HG03064 (cell line): Measurements from ENCODE around the gene TNFRSF18.
"Not testable (repeated sequence)": the region's sequence is repeated elsewhere in the genome, so short reads cannot be mapped to it uniquely, and the experiment has no call there.

ENCODE experiments used
- ATAC-seq: cut with Tn5 transposase; IDR thresholded peaks from one replicate; pipeline ENCODE4 v1.9.1; 2021; ENCODE audit warnings: low read depth; ENCODE audit not compliant: unreplicated experiment

Gene TNFRSF18

DNA sequence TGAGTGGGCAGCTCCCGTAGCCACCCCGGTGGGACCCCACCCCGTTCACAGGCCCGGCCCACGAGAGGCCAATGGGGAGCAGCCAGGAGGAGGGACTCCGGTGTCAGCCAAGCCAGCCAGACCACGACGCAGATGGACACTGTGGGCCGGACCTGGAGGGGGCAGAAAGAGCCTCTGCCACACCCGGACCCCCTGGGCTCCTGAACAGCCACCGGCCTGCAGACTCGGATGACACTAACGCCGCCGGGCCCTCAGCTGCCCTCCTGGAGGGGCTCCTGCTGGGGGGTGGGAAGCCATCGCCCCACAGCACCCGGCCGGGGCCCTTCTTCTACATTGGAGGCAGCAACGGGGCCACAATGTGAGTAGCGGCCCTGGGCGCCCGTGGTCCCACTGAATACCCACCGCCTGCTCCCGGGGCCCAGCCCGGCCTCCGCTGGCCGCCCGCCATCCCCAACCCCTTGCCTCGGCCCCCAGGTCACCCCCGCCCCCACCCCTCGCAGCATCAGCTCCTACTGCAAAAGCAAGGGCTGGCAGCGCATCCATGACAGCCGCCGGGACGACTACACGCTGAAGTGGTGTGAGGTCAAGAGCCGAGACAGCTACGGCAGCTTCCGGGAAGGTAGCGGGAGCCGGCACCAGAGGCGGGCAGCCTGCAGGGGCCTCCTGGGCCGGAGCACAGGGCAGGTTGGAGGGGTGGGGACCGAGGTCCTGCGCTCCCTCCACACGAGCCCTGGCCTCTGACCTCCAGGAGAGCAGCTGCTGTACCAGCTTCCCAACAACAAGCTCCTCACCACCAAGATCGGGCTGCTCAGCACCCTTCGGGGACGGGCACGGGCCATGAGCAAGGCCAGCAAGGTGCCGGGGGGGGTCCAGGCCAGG lies 26.2 kb downstream of the TNFRSF18 start:
- ATAC-seq: no peak

DNA sequence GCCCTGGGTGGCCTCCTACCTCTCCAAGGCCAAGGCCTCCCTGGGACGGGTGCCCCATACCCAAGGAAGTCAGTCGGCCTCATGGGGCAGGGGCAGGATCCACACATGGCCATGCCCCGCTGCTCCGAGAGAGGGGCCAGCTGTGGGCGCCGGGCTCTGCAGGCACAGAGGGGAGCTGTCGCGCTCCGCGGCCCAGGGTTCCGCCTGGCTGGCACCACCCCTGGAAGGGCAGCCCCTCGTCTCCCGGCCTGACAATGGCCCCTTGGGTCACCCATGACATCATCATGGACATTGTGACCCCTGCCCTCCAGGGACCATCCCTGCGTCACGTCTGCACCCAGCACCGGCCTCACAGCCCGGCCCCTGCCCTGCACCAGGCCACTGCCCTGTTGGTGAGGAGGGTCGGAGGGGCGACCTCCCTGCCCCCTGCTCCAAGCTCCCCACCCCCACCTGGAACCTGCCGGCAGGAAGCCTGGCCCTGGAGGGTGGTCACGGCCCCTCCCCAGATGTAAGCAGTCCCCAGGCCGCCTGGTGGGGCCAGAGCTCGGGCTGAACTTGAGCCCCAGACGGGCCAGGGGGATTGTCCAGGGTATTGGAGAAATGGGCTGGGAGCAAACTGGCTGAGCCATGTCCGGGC lies 26.9 kb downstream of the TNFRSF18 start:
- no peak for ATAC-seq

DNA sequence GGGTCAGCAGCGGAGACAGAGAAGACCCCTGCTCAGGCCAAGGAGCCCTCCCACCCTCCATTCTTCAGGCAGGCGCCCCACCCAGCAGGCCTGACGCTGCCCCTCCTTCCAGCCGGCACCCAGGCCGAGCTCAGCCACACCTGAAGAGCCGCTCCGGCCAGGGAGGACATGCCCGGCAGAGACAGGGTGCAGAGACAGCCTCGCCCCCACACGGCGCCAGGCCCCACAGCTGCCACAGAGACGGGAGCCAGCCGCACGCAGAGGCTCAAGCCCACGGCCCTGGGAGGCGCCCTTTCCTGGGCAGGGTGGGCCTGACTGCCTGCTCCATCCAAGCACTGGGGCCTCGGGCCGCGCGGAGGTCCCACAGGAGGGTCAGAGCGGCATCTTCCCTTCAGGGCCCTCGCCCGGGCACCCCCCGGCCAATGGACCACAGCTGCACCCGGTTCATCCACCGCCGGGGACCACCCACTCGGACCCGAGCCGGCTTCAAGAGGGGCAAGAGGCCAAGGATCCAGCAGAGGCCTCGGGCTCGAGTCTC lies 27.5 kb downstream of the TNFRSF18 start:
- no peak for ATAC-seq

DNA sequence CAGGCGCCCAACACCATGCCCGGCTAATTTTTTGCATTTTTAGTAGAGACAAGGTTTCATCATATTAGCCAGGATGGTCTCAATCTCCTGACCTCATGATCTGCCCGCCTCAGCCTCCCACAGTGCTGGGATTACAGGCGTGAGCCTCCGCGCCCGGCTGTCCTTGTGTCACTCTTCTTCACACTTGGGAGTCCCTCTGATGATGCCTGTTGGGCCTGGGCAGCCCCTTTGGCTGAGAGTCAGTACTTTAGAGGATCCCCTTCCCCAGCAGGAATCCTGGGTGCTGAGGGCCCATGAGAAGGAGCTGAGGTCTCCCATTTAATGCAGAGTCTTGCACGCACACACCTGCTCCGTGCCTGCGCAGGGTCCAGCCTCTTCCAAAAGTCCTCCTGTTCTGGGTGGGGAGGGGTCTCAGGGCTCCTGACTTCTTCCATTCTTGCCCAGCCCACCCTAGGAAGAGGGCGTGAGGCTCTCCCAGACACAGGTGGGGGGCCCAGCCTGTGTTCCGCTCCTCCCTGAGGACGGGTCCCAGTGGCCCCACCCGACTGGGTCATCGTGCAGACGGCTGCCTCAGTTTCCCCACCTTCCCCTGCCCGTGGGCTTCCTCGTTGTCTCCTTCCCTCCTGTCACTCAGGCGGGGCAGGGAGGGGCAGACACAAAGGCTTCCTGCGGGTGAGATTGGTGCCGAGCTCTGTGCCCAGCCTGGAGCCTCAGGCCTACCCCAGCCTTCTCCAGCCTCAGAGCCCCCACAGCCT lies 28.8 kb downstream of the TNFRSF18 start:
- ATAC-seq: no peak

DNA sequence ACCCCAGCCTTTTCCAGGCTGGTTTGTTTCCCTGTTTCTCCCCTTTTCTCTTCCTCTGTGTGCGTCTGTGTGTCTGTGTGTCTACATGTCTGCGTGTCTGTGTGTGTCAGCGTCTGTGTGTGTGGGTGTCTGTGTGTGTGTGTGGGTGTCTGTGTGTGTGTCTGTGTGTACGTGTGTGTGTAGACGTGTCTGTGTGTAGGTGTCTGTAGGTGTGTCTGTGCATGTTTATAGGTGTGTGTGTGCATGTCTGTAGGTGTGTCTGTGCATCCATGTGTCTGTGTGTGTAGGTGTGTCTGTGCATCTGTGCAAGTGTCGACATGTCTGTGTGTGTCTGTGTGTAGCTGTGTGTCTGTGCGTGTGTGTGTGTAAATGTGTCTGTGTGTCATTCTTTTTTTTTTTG lies 29.5 kb downstream of the TNFRSF18 start:
- no peak for ATAC-seq

DNA sequence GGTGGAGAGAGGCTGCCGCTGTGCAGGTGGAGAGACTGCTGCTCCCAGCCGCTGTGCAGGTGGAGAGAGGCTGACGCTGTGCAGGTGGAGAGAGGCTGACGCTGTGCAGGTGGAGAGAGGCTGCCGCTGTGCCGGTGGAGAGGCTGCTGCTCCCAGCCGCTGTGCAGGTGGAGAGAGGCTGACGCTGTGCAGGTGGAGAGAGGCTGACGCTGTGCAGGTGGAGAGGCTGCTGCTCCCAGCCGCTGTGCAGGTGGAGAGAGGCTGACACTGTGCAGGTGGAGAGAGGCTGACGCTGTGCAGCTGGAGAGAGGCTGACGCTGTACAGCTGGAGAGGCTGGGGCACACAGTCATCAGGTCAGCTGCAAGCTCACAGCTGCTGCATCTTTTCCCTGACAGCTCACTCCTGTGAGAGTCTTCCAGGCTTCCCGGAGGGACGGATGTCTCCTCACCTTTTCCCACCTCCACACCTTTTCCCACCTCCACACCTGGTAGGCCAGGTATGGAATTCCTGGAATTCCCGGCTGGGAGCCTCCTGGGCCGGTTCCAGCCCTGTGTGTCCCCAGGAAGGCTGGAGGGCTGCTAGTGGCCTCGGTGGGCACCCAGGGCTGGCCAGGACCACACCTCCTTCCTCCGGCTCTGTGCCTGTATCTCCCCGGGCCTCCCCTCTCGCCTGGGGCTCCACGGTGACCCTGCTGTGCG lies 30.2 kb downstream of the TNFRSF18 start:
- ATAC-seq: not testable (repeated sequence)

DNA sequence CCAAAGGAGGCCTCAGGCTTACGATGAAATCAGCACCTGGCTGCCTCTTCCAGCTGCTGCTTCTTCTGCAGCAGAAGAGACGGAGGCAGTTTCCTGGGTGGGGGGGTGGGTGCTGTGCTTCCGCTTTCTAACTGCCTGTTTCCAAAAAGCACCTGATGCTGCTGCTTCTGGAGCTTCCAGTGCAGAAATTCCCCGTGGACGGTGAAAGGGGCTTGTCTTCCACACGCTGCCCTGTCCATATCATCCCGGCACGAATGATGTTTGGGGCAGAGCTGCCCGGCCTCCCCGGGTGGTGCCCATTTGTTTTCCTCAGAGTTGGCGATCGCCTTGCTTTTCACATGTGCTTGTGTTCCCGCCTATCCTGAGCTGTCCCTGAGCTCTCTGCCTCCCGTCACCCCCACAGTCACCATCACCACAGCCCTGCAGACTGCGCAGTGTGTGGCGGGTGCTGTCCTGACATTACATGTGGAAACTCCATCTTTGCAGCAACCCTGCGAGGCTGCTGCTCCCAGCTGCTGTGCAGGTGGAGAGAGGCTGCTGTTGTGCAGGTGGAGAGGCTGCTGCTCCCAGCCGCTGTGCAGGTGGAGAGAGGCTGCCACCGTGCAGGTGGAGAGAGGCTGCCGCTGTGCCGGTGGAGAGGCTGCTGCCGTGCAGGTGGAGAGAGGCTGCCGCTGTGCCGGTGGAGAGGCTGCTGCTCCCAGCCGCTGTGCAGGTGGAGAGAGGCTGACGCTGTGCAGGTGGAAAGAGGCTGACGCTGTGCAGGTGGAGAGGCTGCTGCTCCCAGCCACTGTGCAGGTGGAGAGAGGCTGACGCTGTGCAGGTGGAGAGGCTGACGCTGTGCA lies 30.9 kb downstream of the TNFRSF18 start:
- ATAC-seq: no peak

DNA sequence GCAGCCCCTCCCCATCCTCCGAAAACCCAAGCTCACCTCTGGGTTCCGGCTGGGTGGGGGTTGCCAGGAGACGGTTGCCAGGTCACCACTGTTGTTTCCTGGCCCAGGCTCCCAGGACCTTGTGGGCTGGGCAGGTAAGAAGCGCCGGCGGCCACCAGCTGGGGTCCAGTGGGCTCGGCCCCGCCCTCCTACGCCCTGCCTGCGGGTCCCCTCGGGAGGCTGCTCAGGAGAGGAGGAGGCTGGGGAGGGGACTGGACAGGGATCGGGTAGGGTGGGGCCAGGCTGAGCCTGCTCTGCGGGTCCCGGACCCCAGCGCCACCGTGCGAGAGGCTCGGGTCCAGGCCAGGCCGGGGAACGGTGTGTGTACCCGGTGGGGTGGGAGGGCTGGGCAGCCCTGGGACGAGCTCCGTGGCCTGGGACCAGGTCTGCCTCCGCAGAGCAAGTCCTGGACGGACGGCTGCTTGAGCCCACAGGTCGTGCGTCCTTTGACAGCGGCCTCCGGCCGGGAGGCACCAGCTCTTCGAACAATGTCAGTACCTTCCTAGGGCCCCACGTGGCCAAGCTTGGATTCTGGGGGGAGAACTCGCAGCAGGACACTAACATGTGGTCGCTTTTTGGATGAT lies 32.5 kb downstream of the TNFRSF18 start, which contains the start of gene TTLL10:
TSS of gene TTLL10 (plus strand) at position 88 of the 623 bp plus-strand sequence. CDS start 5,336 bp downstream, outside the sequence.
- ATAC-seq: no peak

DNA sequence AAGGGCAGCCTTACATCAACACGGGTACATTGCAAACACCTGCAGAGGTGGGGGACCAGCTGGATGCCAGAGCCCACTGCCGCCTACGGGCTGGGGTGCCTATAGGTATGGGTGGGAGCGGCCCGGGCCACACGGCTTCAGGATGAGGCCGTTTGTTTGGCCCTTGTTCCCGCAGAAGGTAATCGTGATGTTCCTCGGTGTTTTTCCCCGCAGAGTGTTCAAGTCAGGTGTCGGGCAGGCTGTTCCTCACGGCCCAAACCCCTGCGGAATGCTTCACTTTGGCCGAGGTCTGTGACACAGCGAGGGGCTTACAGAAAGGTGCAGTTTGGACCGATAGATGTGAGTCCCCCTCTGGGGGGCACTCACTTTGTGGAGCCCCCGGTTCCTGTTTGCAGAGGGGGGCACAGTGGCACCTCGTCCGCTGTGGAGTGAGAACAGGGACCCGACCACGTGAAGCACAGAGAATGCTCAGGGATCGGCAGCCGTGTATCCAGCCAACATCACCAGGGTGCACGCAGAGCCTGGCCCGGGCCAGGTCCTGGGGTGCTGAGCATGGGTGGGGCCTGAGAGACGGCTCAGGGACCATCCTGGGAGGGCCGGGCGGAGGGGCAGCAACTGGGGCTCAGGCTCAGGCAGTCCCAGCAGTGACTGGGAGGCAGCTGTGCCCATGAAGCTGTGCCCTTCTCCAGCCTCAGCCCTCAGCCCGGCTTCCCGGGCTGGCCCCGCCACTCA lies 33.2 kb downstream of the TNFRSF18 start:
- no peak for ATAC-seq

DNA sequence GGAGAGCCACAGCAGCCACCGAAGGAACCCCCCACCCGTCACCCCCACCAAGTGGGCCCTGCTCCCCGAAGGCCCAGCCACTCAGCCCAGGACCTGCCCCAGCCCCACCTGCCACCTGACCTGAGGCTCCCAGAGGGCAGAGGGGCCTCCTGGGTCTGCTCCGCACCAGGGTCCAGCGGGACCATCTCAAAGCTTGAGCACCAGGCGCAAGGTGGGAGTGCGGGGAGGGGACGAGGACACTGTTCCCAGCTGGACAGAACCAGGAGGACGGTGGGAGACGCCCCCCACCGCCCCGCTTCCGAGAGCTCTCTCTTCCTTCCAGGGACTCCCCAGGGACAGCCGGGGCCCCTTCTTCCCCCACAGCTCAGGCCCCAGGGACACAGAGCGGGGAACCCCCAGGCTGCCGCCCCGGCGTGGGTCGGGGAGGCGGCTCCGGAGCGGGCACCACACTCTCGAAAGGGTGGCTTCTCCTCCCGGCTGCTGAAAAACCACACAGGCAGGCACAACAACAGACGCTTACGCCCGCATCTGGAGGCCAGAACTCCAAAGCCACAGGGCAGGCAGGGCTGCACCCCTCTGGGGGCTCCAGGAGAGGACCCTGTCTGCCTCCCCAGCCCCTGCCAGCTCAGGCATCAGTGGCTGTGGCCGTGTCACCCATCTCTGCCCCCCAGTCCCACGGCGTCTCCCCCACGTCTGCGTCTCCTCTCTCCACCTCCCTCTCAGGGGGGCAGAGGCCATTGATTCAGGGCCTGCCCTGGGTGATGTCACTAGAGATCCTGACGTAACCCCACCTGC lies 34.6 kb downstream of the TNFRSF18 start:
- ATAC-seq: no peak

DNA sequence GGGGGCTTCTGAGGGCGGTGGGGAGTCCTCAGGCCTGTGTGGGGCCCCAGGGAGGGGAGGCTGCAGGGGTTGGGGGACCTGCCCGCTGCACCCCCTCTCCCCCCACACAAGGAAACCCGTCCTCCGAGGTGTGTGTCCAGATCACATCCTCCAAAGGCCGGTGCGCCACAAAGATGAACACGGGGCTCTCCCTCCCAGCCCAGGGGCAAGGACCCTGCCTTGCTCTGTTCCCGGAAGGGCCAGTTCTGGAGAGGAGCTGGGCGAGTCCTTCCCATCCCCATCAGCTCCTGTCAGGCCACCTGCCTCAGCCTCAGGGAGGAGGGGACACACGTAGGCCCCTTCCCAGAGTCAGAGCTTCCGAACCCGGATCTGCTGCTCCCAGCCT lies 35.2 kb downstream of the TNFRSF18 start:
- no peak for ATAC-seq

DNA sequence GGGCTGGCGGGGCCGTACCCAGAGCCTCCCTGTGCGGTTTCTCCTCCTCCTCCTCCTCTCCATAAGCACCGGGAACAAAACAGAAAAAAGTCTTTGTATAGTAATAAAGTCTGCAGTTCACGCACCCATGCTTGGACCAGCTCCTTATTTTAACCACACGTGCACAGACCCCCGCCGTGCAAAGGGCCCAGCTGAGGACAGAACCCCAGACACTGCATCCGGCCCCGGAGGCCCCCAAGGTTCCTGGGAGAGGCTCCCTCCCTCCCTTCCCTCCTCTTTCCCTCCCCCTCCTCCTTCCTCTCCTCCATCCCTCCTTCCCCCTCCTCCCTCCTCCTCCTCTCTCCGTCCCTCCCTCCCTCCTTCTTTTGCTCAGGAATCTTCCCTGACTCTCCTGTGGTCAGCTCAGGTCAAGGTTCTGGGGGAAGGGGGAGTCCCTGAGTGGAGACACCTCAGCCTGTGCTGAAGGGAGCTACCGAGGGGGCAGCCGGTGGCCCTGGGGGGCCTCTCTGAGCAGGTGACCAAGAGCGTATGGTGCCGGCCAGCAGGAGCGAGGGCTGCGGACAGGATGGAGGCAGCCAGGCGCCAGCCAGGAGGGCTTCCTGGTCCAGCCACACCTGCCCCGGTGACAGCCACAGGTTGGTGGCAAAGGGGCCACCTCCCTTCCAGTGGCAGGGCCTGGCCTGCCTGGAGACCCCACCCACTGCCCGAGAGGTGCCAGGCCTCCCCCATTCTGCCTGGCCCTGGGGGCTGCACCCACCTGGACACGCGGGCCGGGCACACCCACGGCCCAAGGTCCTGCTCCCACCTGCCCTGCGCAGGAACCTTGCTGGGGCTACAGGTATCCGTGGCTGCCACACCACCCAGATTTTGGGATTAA lies 35.9 kb downstream of the TNFRSF18 start:
- no peak for ATAC-seq

DNA sequence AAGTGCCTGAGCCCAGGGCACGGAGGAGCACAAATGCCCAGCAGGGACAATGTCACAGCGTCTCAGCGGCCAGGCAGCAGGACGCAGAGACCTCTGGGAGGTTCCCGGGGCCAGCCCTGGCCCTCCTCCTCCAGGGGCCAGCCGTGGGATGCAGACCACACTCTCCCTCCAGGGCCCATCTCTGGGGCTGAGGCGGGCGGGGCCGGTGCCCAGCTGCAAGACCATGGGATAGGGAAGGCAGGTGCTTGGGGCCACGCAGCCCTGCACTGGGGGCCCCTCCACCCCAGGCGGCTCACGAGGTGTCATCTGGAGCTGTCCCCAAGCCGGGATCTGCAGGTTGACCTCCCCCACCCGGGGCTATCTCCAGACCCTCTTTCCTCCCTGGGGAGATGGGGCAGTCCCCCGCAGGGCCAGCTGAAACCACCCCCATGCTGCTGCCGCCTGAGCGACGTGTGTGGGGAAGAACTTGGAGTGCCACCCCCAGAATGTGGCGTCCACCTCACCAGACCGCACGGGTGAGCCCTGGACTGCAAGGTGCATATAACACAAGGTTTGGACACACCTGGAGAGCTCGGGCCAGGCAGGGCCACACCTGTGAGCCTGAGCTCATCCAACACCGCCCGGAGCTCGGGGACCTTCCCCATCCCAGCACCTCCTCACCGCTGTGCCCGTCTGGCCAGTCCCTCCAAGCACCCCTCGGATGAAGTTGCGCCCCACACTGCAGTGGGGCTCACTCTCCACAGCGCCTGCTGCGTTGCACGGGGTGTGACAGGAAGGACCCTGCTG lies 36.8 kb downstream of the TNFRSF18 start:
- no peak for ATAC-seq

DNA sequence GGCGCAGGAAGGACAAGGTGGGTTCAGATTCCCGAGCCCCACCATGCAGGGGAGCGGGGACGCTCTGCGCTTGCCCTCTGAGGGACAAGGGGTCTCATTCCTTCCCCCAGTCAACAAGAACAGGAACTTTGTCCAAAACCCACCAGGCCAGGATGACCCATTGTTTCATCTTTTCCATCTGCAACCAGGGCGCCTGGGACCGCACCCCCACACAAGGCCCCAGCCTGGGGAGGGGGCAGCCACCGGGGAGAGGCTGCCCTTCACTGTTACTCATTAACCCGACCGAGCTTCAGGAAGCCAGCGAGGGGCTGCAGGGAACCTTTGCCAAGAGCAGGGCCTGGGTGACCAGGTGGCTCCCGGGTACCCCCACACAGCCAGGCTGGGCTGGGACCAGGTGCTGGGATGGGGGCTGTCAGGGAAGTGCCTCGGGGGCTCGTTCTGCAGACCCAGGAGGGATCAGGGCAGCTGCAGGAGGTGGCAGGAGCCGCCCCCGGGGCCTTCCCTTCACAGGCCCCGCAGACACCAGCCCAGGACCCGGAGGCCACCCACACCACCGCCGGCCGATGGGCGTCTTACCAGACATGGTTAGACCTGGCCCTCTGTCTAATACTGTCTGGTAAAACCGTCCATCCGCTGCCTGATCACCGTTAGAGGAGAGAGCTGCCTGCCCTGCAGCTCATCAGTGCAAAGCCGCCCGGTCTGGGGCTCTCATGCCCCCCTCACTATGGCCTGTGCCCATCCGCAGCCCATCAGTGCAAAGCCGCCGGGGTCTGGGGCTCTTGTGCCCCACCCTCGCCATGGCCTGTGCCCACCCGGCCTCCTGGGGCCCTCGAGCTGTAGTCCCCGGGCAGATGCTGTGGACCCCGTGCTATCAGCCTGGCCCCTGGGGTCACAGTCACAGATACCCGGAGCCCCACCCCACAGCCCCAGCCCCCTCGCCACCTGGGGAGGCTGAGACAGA lies 37.7 kb downstream of the TNFRSF18 start:
- no peak for ATAC-seq
